Tibial nerve (tissue), 4 donors: ENCODE data around the gene S100A13. TPM values are rescaled to one million over a fixed set of nuclear protein-coding genes. Genes with fewer than 3 reads are reported as not detected.

Experiments
- DNase-seq, 2 donors: peaks; one replicate each; pipeline ENCODE4 v3.0.0-alpha.2; 2019; ENCODE audit warnings: low spot score in 2 of 2
- H3K27ac ChIP-seq, 4 donors: fragments of 200-600 bp; sonication (generic) in 3 of 4; one replicate each; pipeline ENCODE4 v1.5.1; 2017 to 2019; ENCODE audit warnings: mild to moderate bottlenecking in 1 of 4
- H3K27me3 ChIP-seq, 2 donors: fragments of 200-600 bp; sonication (generic) in 1 of 2; one replicate each; pipeline versions ENCODE4 v1.5.1 to v1.6.0; 2017 to 2019
- H3K36me3 ChIP-seq, 3 donors: fragments of 200-600 bp; sonication (generic); one replicate each; pipeline ENCODE4 v1.5.1; 2018 to 2019
- H3K4me1 ChIP-seq, 4 donors: fragments of 200-600 bp; sonication (generic) in 3 of 4; one replicate each; pipeline ENCODE4 v1.5.1; 2017 to 2019
- H3K4me3 ChIP-seq, 4 donors: fragments of 200-600 bp; sonication (generic) in 3 of 4; one replicate each; pipeline ENCODE4 v1.5.1; 2017 to 2019; ENCODE audit warnings: mild to moderate bottlenecking in 1 of 4, moderate library complexity in 1 of 4
- H3K9me3 ChIP-seq, 4 donors: fragments of 200-600 bp; sonication (generic) in 3 of 4; one replicate each; pipeline ENCODE4 v1.5.1; 2017 to 2019
- CTCF ChIP-seq, 5 experiments: fragments of 200-600 bp in 3 of 5; fragments of 450-650 bp in 2 of 5; sonication (generic) in 3 of 5; IDR thresholded peaks; one replicate each; pipeline ENCODE4 v1.5.1; 2016 to 2019; ENCODE audit warnings: antibody characterized with exemption in 5 of 5, mild to moderate bottlenecking in 3 of 5, moderate library complexity in 2 of 5
- EP300 ChIP-seq, 2 donors: sonication (generic); formaldehyde crosslinking; IDR thresholded peaks; one replicate each; pipeline ENCODE4 v1.6.1; 2017; ENCODE audit warnings: antibody characterized with exemption in 2 of 2, mild to moderate bottlenecking in 1 of 2
- POLR2A ChIP-seq, 2 donors: fragments of 450-650 bp; IDR thresholded peaks; one replicate each; pipeline ENCODE4 v1.6.1; 2017; ENCODE audit warnings: antibody characterized with exemption in 2 of 2, mild to moderate bottlenecking in 2 of 2, moderate library complexity in 2 of 2
- WGBS, 2 donors: methylation state at CpG; one replicate each; pipeline ENCODE4 v1.1.5; 2018; 5-methylcytosine and 5-hydroxymethylcytosine counted together
- total RNA-seq, 4 donors: library from RNA; depleted of rRNA; stranded (reverse); fragments of >200 nt; gene quantifications; one replicate each; pipeline ENCODE4 v1.1.0, GENCODE V29; 2016

Gene S100A13
- total RNA-seq, 4 donors from 2014 or later = 74.4 to 151 (median 121) TPM

GRCh38 chr1:153662269-153662668, 35.0 kb upstream of the S100A13 start:
- TF ChIP-seq CTCF (IDR thresholded peaks at IDR 0.05) (no peak), POLR2A (IDR thresholded peaks at IDR 0.05) (no peak), EP300 (IDR thresholded peaks at IDR 0.05) (no peak)
- no peak overlapping the region for H3K27ac ChIP-seq

GRCh38 chr1:153661111-153661708, 33.9 kb upstream of the S100A13 start:
- Histone ChIP-seq H3K36me3 (peaks cover 0 to 61% (median 25%) of the 10 kb centered on the region in 3 donors), H3K4me3 (no peak overlapping the region), H3K27ac (no peak overlapping the region), H3K9me3 (no peaks in the 10 kb centered on the region), H3K27me3 (no peaks in the 10 kb centered on the region), H3K4me1 (peaks cover 0 to 17% (median 4%) of the 10 kb centered on the region in 4 donors)
- TF ChIP-seq CTCF (IDR thresholded peaks at IDR 0.05) (no peak), POLR2A (IDR thresholded peaks at IDR 0.05) (no peak)
- DNase-seq = no peak
- 57 to 62% methylated on average over 9 of the region's 9 CpGs for WGBS, 2 donors

More at GRCh38 chr1:153662269-153662668, 35.0 kb upstream of the S100A13 start:
- Histone ChIP-seq H3K4me3 (no peak overlapping the region), H3K27me3 (no peaks in the 10 kb centered on the region), H3K4me1 (peaks cover 0 to 17% (median 4%) of the 10 kb centered on the region in 4 donors), H3K9me3 (no peaks in the 10 kb centered on the region), H3K36me3 (peaks cover 2 to 72% (median 36%) of the 10 kb centered on the region in 3 donors)
- no peak for DNase-seq
- 50 to 56% methylated on average over 2 of the region's 2 CpGs for WGBS, 2 donors

GRCh38 chr1:153659656-153660055, 32.4 kb upstream of the S100A13 start:
- H3K4me3 ChIP-seq = peak overlapping the region; percentile 46 to 79 (median 72)
- peaks cover 0 to 46% (median 12%) of the 10 kb centered on the region in 3 donors for H3K36me3 ChIP-seq
- H3K27me3 ChIP-seq = no peaks in the 10 kb centered on the region
- no peak for TF ChIP-seq EP300 (IDR thresholded peaks at IDR 0.05)
- TF ChIP-seq CTCF (IDR thresholded peaks at IDR 0.05) = no peak
- TF ChIP-seq POLR2A (IDR thresholded peaks at IDR 0.05) = no peak
- 67 to 69% methylated on average over 9 of the region's 9 CpGs for WGBS, 2 donors
- H3K27ac ChIP-seq = peak overlapping the region in 3 of 4 donors; percentile 90 to 99 (median 93)
- no peaks in the 10 kb centered on the region for H3K9me3 ChIP-seq
- peaks cover 0 to 17% (median 4%) of the 10 kb centered on the region in 4 donors for H3K4me1 ChIP-seq
- no peak for DNase-seq

- TF ChIP-seq POLR2A (IDR thresholded peaks at IDR 0.05) = no peak
- no peak for TF ChIP-seq EP300 (IDR thresholded peaks at IDR 0.05)
- TF ChIP-seq CTCF (IDR thresholded peaks at IDR 0.05) = no peak
- WGBS, 2 donors = 31 to 32% methylated on average over 8 of the region's 8 CpGs
- no peaks in the 10 kb centered on the region for H3K27me3 ChIP-seq
- H3K27ac ChIP-seq = peak overlapping the region; percentile 90 to 99 (median 92)
- no peak for DNase-seq
- no peaks in the 10 kb centered on the region for H3K9me3 ChIP-seq
- H3K36me3 ChIP-seq = peaks cover 0 to 41% (median 7%) of the 10 kb centered on the region in 3 donors
- H3K4me3 ChIP-seq = peak overlapping the region; percentile 46 to 79 (median 72)
- peaks cover 0 to 17% (median 4%) of the 10 kb centered on the region in 4 donors for H3K4me1 ChIP-seq
Measured at GRCh38 chr1:153659175-153659534, 31.9 kb upstream of the S100A13 start.

GRCh38 chr1:153658400-153659174, 31.3 kb upstream of the S100A13 start, which contains the start of gene SNAPIN:
SNAPIN (plus strand) TSS chr1:153658703; CDS start chr1:153658744, 41 bp downstream.
- H3K4me3 ChIP-seq = peak within 1 kb of the TSS; percentile 46 to 79 (median 72)
- peak within 1 kb of the TSS; percentile 90 to 99 (median 92) for H3K27ac ChIP-seq
- 3% methylated on average over 45 to 50 of the region's 53 CpGs for WGBS, 2 donors
- H3K9me3 ChIP-seq = no peaks in the 10 kb centered on the region
- H3K4me1 ChIP-seq = peaks cover 0 to 17% (median 4%) of the 10 kb centered on the region in 4 donors
- no peaks in the 10 kb centered on the region for H3K27me3 ChIP-seq
- H3K36me3 ChIP-seq = peaks cover 0 to 35% (median 6%) of the 10 kb centered on the region in 3 donors
- peak; percentile 82 to 88 for DNase-seq
- peak in 4 of 5 experiments; percentile 18 to 58 (median 25) for TF ChIP-seq CTCF (IDR thresholded peaks at IDR 0.05)
- TF ChIP-seq POLR2A (IDR thresholded peaks at IDR 0.05) = peak in 1 of 2 donors; percentile 65
- TF ChIP-seq EP300 (IDR thresholded peaks at IDR 0.05) = peak; percentile 90 to 93
